Measurements from ENCODE around the gene FAM107B. TPM values are rescaled to one million over a fixed set of nuclear protein-coding genes. Genes with fewer than 3 reads are reported as not detected.

Gene FAM107B
- total RNA-seq, 1 donor from 2014 or later = 40.7 TPM

DNA sequence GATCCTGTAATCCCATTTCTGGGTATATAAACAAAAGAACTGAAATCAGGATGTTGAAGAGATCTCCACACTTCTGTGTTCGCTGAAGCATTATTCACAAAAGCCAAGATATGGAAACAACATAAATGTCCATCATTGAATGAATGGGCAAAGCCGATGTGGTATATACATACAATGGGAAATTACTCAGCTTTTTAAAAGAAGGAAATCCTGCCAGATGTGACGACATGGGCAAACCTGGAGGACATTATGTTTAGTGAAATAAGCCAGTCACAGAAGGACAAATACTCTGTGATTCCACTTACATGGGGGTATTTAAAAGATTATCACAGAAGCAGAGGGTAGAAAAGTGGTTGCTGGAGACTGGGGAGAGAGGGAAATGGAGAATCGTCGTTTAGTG is 23.9 kb upstream of the FAM107B start:
- Mint-ChIP-seq H3K27ac (ENCODE audit: unreplicated experiment) (no peak overlapping the region), H3K27me3 (ENCODE audit: unreplicated experiment) (peaks cover 35% of the 10 kb centered on the region), H3K36me3 (ENCODE audit: unreplicated experiment) (peaks cover 2% of the 10 kb centered on the region), H3K4me3 (ENCODE audit: unreplicated experiment) (no peak overlapping the region), H3K9me3 (ENCODE audit: unreplicated experiment) (no peaks in the 10 kb centered on the region), H3K4me1 (ENCODE audit: unreplicated experiment) (no peaks in the 10 kb centered on the region)
- TF ChIP-seq CTCF (IDR thresholded peaks at IDR 0.05) = no peak
- no peak for DNase-seq (ENCODE audit: extremely low spot score, unreplicated experiment)

DNA sequence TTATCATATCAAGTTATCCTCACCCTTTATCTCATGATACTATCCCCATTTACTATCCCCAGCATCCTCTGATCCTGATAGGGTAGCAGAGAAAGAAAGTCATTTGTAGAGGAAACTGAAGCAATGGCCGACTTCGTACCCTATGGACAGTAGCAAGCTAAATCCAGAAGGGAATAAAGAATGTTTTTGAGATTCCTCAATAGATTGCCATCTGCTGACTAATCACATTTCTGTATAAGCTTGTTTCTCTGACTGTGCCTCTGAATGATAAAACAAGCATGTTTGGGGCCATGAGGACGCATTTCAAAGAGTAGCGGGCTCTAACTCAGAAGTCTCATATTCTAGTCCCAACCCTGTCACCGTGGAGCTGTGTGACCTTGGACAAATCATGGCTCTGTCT is 13.2 kb upstream of the FAM107B start:
- Mint-ChIP-seq H3K36me3 (ENCODE audit: unreplicated experiment) (no peaks in the 10 kb centered on the region), H3K4me3 (ENCODE audit: unreplicated experiment) (no peak overlapping the region), H3K9me3 (ENCODE audit: unreplicated experiment) (peaks cover 8% of the 10 kb centered on the region), H3K27ac (ENCODE audit: unreplicated experiment) (no peak overlapping the region), H3K4me1 (ENCODE audit: unreplicated experiment) (no peaks in the 10 kb centered on the region), H3K27me3 (ENCODE audit: unreplicated experiment) (peaks cover 3% of the 10 kb centered on the region)
- TF ChIP-seq CTCF (IDR thresholded peaks at IDR 0.05) = no peak
- DNase-seq (ENCODE audit: extremely low spot score, unreplicated experiment) = no peak

- Mint-ChIP-seq H3K27me3 (ENCODE audit: unreplicated experiment) (no peaks in the 10 kb centered on the region), H3K27ac (ENCODE audit: unreplicated experiment) (no peak overlapping the region), H3K9me3 (ENCODE audit: unreplicated experiment) (peaks cover 8% of the 10 kb centered on the region), H3K36me3 (ENCODE audit: unreplicated experiment) (no peaks in the 10 kb centered on the region), H3K4me1 (ENCODE audit: unreplicated experiment) (no peaks in the 10 kb centered on the region), H3K4me3 (ENCODE audit: unreplicated experiment) (no peak overlapping the region)
- TF ChIP-seq CTCF (IDR thresholded peaks at IDR 0.05) = no peak
- DNase-seq (ENCODE audit: extremely low spot score, unreplicated experiment) = no peak
Observed at GRCh38 chr10:14784459-14785055, 9.9 kb upstream of the FAM107B start.

DNA sequence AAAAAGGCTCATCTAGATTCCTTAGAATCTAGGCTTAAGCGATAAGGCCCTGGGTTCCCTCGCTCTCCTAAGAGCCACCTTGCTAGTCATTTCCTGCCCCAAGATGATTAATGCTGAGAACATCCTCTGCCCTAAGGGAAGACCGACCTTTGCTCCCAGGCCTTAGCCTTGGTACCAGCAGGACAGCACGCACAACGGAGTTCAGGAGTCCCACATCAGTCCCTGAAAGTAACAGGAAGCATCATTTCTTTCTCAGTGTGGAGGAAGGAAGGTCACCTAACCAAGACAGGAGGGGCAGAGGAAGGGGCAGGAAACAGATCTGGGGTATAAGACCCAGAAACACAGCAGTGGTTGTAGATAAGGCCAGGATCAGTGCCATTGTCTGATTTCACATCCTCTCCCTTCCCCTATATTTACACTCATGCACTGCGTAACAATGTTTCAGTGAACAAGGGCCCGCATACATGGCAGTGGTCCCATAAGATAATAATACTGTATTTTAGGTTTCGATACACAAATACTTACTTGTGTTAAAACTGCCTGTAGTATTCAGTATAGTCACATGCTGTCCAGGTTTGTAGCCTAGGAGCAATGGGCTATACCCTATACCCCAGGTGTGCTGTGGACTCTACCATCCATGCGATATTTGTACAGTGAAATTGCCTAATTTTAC is 8.1 kb upstream of the FAM107B start:
- no peak for DNase-seq (ENCODE audit: extremely low spot score, unreplicated experiment)
- Mint-ChIP-seq H3K4me1 (ENCODE audit: unreplicated experiment) (peaks cover 11% of the 10 kb centered on the region), H3K4me3 (ENCODE audit: unreplicated experiment) (no peak overlapping the region), H3K9me3 (ENCODE audit: unreplicated experiment) (peaks cover 8% of the 10 kb centered on the region), H3K27me3 (ENCODE audit: unreplicated experiment) (no peaks in the 10 kb centered on the region), H3K27ac (ENCODE audit: unreplicated experiment) (no peak overlapping the region), H3K36me3 (ENCODE audit: unreplicated experiment) (no peaks in the 10 kb centered on the region)
- TF ChIP-seq CTCF (IDR thresholded peaks at IDR 0.05) = no peak

GRCh38 chr10:14781763-14782162 is 7.1 kb upstream of the FAM107B start:
- Mint-ChIP-seq H3K9me3 (ENCODE audit: unreplicated experiment) (peaks cover 8% of the 10 kb centered on the region), H3K27me3 (ENCODE audit: unreplicated experiment) (no peaks in the 10 kb centered on the region), H3K4me1 (ENCODE audit: unreplicated experiment) (peaks cover 11% of the 10 kb centered on the region), H3K36me3 (ENCODE audit: unreplicated experiment) (no peaks in the 10 kb centered on the region), H3K4me3 (ENCODE audit: unreplicated experiment) (no peak overlapping the region), H3K27ac (ENCODE audit: unreplicated experiment) (no peak overlapping the region)
- no peak for DNase-seq (ENCODE audit: extremely low spot score, unreplicated experiment)
- no peak for TF ChIP-seq CTCF (IDR thresholded peaks at IDR 0.05)
